ENCODE results near the gene LHX1.

DNA sequence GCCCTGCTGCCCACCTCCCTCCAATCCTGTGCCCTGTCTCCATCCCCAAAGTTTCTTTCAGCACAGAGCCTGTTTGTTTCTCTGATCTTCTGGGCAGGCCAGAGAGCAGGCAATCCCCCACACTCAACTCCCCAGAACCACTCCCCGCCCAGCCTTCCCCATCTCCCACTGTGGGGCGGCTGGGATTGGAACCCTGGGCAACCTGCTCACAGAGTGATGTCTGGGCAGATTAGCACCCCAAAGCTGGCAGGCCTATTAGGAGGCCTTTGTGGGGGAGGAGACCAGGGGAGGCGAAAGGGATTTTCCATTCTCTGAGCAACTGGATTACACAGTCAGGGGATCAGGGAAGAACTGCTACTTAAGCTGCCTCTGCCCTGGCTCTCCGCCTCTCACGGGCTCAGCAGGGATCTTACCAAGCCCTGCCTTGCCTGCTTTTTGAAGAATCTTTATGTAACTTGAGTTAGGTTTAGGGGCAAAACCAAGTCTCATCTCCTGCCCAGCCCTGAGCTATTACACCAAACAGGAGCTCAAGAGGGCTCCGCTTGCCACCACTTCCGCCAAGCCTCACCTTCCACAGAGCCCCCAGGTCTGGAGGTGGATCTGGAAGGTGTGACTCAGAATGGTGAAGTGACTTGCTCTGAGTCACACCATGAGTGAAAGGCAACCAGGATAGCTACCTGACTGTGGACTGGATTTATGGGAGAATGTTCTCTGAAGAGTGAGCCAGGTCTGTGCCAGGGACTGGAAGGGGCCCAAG lies 16.0 kb upstream of the LHX1 start:
- TF ChIP-seq, protein P1, sequence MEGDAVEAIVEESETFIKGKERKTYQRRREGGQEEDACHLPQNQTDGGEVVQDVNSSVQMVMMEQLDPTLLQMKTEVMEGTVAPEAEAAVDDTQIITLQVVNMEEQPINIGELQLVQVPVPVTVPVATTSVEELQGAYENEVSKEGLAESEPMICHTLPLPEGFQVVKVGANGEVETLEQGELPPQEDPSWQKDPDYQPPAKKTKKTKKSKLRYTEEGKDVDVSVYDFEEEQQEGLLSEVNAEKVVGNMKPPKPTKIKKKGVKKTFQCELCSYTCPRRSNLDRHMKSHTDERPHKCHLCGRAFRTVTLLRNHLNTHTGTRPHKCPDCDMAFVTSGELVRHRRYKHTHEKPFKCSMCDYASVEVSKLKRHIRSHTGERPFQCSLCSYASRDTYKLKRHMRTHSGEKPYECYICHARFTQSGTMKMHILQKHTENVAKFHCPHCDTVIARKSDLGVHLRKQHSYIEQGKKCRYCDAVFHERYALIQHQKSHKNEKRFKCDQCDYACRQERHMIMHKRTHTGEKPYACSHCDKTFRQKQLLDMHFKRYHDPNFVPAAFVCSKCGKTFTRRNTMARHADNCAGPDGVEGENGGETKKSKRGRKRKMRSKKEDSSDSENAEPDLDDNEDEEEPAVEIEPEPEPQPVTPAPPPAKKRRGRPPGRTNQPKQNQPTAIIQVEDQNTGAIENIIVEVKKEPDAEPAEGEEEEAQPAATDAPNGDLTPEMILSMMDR (IDR thresholded peaks at IDR 0.05 in 8 of 11, conservative IDR thresholded peaks at IDR 0.05 in 3 of 11) = no peak
- TF ChIP-seq POLR2A (IDR thresholded peaks at IDR 0.05) (no peak), POLR2AphosphoS5 (IDR thresholded peaks at IDR 0.05) (no peak)
